GM12878 (cell line): ENCODE data around the gene ASTL. TPM values are rescaled to one million over a fixed set of nuclear protein-coding genes. Genes with fewer than 3 reads are reported as not detected.

Experiments used
- ATAC-seq: fragments of 200-7000 bp; cut with Tn5 transposase; 3 replicates; pipeline ENCODE4 v1.9.1; 2020; ENCODE audit warnings: mild to moderate bottlenecking, moderate library complexity
- BruUV-seq: library from RNA; stranded (reverse); fragments of 400-500 nt; replicated peaks from 2 replicates; lab custom pipeline; 2021; lab: Mats Ljungman, UMichigan
- CTCF ChIA-PET: fragments of 300-600 bp; sonication (Branson Sonifier 250); formaldehyde crosslinking; extraction: SDS; loops from one replicate; lab custom pipeline; 2021; ENCODE audit warnings: inconsistent platforms; lab: Yijun Ruan, JAX
- POLR2A ChIA-PET: fragments of 350-600 bp; formaldehyde crosslinking; extraction: SDS; loops from one replicate; lab custom pipeline; 2021; ENCODE audit warnings: inconsistent platforms; lab: Charles Lee
- RAD21 ChIA-PET: fragments of 300-600 bp; sonication (Branson Sonifier 250); formaldehyde crosslinking; loops from one replicate; lab custom pipeline; 2023; ENCODE audit warnings: antibody characterized with exemption; ENCODE audit not compliant: unreplicated experiment; lab: Charles Lee
- SMC1A ChIA-PET: fragments of 300-600 bp; sonication (Branson Sonifier 250); formaldehyde crosslinking; loops from one replicate; lab custom pipeline; 2023; ENCODE audit not compliant: unreplicated experiment, uncharacterized antibody; lab: Charles Lee
- DNase-seq: peaks from one replicate; pipeline ENCODE4 v3.0.0-alpha.2; 2011; ENCODE audit warnings: low read depth, low spot score
- FAIRE-seq: peaks from 3 replicates; lab custom pipeline; 2011; peaks lifted over from hg19 to GRCh38; lab: Jason Lieb, UNC
- H2AFZ ChIP-seq: 2 replicates; pipeline ENCODE4 v1.6.0; 2011; ENCODE audit warnings: low read depth, low read length, control low read depth; ENCODE audit not compliant: control insufficient read depth
- H3K27ac ChIP-seq: 2 replicates; pipeline ENCODE4 v1.5.1; 2011; ENCODE audit warnings: control low read depth; ENCODE audit not compliant: control insufficient read depth, insufficient read depth
- H3K27me3 ChIP-seq, 2 experiments: replicated peaks in 1 of 2; 2 replicates each; pipeline versions ENCODE4 v1.6.0 to v1.6.1; 2011; ENCODE audit warnings: low read length in 1 of 2; ENCODE audit not compliant: control insufficient read depth in 2 of 2, insufficient read depth in 2 of 2
- H3K36me3 ChIP-seq, 2 experiments: 2 replicates each; pipeline ENCODE4 v1.5.1; 2011; ENCODE audit warnings: low read length in 1 of 2; ENCODE audit not compliant: control insufficient read depth in 2 of 2, insufficient read depth in 2 of 2
- H3K4me1 ChIP-seq: 2 replicates; pipeline ENCODE4 v1.6.1; 2011; ENCODE audit warnings: mild to moderate bottlenecking, low read length, moderate library complexity, mixed read lengths; ENCODE audit not compliant: control insufficient read depth, insufficient read depth
- H3K4me2 ChIP-seq: 2 replicates; pipeline ENCODE4 v1.6.0; 2011; ENCODE audit warnings: control low read depth; ENCODE audit not compliant: control insufficient read depth, insufficient read depth
- H3K4me3 ChIP-seq: fragments of 200-600 bp; sonication (generic); 2 replicates; pipeline ENCODE4 v1.5.1; 2016
- H3K79me2 ChIP-seq: 2 replicates; pipeline ENCODE4 v1.6.0; 2011; ENCODE audit warnings: low read length; ENCODE audit not compliant: control insufficient read depth, insufficient read depth
- H3K9ac ChIP-seq: 2 replicates; pipeline ENCODE4 v1.8.0; 2011; ENCODE audit warnings: low read length, control low read depth, mixed read lengths; ENCODE audit not compliant: control insufficient read depth, insufficient read depth
- H3K9me3 ChIP-seq: replicated peaks from 3 replicates; pipeline ENCODE4 v1.5.1; 2011; ENCODE audit warnings: mild to moderate bottlenecking, low read length; ENCODE audit not compliant: control insufficient read depth, insufficient read depth
- H4K20me1 ChIP-seq: 2 replicates; pipeline ENCODE4 v1.6.0; 2011; ENCODE audit not compliant: control insufficient read depth, insufficient read depth
- ETV6 ChIP-seq, 2 experiments: fragments of 450-650 bp in 1 of 2; IDR thresholded peaks in 1 of 2; conservative IDR thresholded peaks in 1 of 2; 2 replicates each; pipeline ENCODE4 v1.6.1; 2014; ENCODE audit warnings: antibody characterized with exemption in 1 of 2, borderline replicate concordance in 1 of 2, low read depth in 1 of 2, mild to moderate bottlenecking in 1 of 2, moderate library complexity in 1 of 2
- ZZZ3 ChIP-seq: IDR thresholded peaks from 2 replicates; pipeline ENCODE4 v1.6.1; 2011; ENCODE audit warnings: low read depth; ENCODE audit not compliant: control insufficient read depth, insufficient read length
- WGBS: methylation state at CpG from one replicate; pipeline ENCODE4 v1.1.6; 2016; ENCODE audit warnings: low lambda C conversion rate; ENCODE audit not compliant: insufficient replicate concordance, insufficient coverage; ENCODE audit errors: missing lambda C conversion rate; 5-methylcytosine and 5-hydroxymethylcytosine counted together
- in situ Hi-C: fragments of 300-500 bp; cut with MboI; formaldehyde crosslinking; loops from 9 replicates; pipeline ENCODE4 v1.14.3; 2018; ENCODE audit warnings: mixed read lengths
- intact Hi-C: fragments of 100-400 bp; cut with micrococcal nuclease; formaldehyde crosslinking; loops from one replicate; pipeline ENCODE4 v1.14.2; 2022; ENCODE audit not compliant: unreplicated experiment
- polyA plus RNA-seq, 11 experiments: library from polyadenylated mRNA; depleted of rRNA in 4 of 11; unstranded in 6 of 11; stranded (reverse) in 5 of 11; fragments of >200 nt; fragmentation: Nextera tagmentation in 4 of 11; fragmentation: Illumina TruSeq in 1 of 11; extraction: Ambion mirVana in 4 of 11; extraction: Trizol in 1 of 11; gene quantifications; 1 replicate in 1 of 11; 2 replicates in 10 of 11; pipeline versions ENCODE4 v1.2.1 to v1.2.3, GENCODE V29; 2011 to 2016; ENCODE audit warnings: inconsistent platforms in 2 of 11, missing spikeins in 2 of 11, low read depth in 1 of 11
- total RNA-seq, 4 experiments: library from RNA; depleted of rRNA in 3 of 4; stranded (reverse); fragments of >200 nt in 3 of 4; fragmentation: Illumina TruSeq in 1 of 4; extraction: Trizol in 1 of 4; gene quantifications; 2 replicates each; pipeline versions ENCODE4 v1.2.1 to v1.2.3, GENCODE V29; 2013 to 2021
- TF ChIP-seq, protein P1 (sequence below): fragments of 450-650 bp; formaldehyde crosslinking; IDR thresholded peaks from 2 replicates; pipeline ENCODE4 v1.5.0; 2022; ENCODE audit warnings: mild to moderate bottlenecking, missing genetic modification characterization
- TF ChIP-seq, protein P2 (sequence below): IDR thresholded peaks from 2 replicates; pipeline ENCODE4 v1.6.1; 2012; ENCODE audit warnings: improper control_type of control experiment, low read depth, low read length; ENCODE audit not compliant: insufficient replicate concordance

Gene ASTL
- total and polyA plus RNA-seq, 10 of the 15 experiments (the other 5 are each of a cell fraction or from before 2014, with no cell fraction given) = 0.18 to 1.0 (median 0.38) TPM; not detected in 4

DNA sequence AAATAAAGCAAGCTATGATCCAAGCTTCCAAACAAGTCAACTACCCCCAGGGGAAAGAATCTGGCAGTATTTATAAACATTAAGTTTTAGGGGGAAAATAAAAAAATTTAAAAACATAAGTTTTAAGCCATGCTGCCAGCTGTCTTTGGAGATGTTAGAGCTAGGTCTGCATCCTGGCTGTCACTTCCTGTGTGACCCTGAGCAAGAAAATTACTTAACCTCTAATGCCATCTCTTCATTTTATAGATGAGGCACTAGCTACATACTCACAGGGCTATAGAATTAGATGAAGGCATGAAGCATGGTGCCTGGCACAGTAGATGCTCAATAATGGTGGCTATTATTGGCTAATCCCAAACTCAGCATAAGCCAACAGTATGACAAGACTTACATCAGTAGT is 42.2 kb upstream of the ASTL start:
- no peak overlapping the region for H3K4me2 ChIP-seq
- TF ChIP-seq, protein P1, sequence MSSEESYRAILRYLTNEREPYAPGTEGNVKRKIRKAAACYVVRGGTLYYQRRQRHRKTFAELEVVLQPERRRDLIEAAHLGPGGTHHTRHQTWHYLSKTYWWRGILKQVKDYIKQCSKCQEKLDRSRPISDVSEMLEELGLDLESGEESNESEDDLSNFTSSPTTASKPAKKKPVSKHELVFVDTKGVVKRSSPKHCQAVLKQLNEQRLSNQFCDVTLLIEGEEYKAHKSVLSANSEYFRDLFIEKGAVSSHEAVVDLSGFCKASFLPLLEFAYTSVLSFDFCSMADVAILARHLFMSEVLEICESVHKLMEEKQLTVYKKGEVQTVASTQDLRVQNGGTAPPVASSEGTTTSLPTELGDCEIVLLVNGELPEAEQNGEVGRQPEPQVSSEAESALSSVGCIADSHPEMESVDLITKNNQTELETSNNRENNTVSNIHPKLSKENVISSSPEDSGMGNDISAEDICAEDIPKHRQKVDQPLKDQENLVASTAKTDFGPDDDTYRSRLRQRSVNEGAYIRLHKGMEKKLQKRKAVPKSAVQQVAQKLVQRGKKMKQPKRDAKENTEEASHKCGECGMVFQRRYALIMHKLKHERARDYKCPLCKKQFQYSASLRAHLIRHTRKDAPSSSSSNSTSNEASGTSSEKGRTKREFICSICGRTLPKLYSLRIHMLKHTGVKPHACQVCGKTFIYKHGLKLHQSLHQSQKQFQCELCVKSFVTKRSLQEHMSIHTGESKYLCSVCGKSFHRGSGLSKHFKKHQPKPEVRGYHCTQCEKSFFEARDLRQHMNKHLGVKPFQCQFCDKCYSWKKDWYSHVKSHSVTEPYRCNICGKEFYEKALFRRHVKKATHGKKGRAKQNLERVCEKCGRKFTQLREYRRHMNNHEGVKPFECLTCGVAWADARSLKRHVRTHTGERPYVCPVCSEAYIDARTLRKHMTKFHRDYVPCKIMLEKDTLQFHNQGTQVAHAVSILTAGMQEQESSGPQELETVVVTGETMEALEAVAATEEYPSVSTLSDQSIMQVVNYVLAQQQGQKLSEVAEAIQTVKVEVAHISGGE = no peak
- H3K36me3 ChIP-seq = peaks cover 0 to 10% of the 10 kb centered on the region in 2 experiments; a peak in 3 of 4 replicates
- no peak overlapping the region for H3K27ac ChIP-seq
- no peak overlapping the region for H3K4me3 ChIP-seq
- no peaks in the 10 kb centered on the region for H4K20me1 ChIP-seq
- no peak for FAIRE-seq
- no peaks in the 10 kb centered on the region for H3K9me3 ChIP-seq
- H3K79me2 ChIP-seq = no peaks in the 10 kb centered on the region
- no TSS peak for BruUV-seq
- POLR2A ChIA-PET = interaction anchor here (0.6 to 1.8 kb wide), 9 partner anchors 9 to 335 kb away, joined by 3 to 7 read pairs (median 3); partner anchors contain the start of gene STARD7
- no peak for DNase-seq
- RAD21 ChIA-PET = interaction anchor here (0.8 to 1.8 kb wide), 7 partner anchors 22 to 158 kb away, joined by 3 to 7 read pairs (median 4); no protein-coding TSS in a partner anchor
- intact Hi-C loops = no loop called here
- no peak for ATAC-seq
- SMC1A ChIA-PET = interaction anchor here (0.8 to 3.5 kb wide), 8 partner anchors 16 to 158 kb away, joined by 3 to 19 read pairs (median 3); no protein-coding TSS in a partner anchor
- no peaks in the 10 kb centered on the region for H3K27me3 ChIP-seq
- H3K9ac ChIP-seq = no peak overlapping the region
- H3K4me1 ChIP-seq = peaks cover 6% of the 10 kb centered on the region
- in situ Hi-C loops = no loop called here
- CTCF ChIA-PET = interaction anchor here (0.9 to 2.7 kb wide), 9 partner anchors 20 to 327 kb away, joined by 3 to 20 read pairs (median 4); partner anchors contain the start of gene ASTL
- no peak overlapping the region for H2AFZ ChIP-seq

DNA sequence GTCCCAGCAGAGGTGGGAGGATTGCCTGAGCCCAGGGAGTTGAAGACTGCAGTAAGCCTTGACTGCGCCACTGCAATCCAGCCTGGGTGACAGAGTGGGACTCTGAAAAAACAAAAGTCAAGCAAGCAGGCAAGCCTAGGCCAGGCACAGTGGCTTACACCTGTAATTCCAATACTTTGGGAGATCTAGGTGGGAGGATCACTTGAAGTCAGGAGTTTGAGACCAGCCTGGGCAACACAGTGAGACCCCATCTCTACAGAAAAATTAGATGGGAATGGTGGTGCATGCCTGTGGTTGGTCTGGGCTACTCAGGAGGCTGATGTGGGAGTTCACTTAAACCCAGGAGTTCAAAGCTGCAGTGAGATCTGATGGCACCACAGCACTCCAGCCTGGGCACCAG is 41.7 kb upstream of the ASTL start:
- FAIRE-seq (no peak), DNase-seq (no peak), ATAC-seq (no peak)
- no peak overlapping the region for H3K9ac ChIP-seq
- SMC1A ChIA-PET = interaction anchor here (0.8 to 3.5 kb wide), 8 partner anchors 16 to 158 kb away, joined by 3 to 19 read pairs (median 3); no protein-coding TSS in a partner anchor
- H3K27me3 ChIP-seq = no peaks in the 10 kb centered on the region
- RAD21 ChIA-PET = interaction anchor here (0.8 to 1.8 kb wide), 6 partner anchors 22 to 158 kb away, joined by 3 to 7 read pairs (median 4); no protein-coding TSS in a partner anchor
- no peak overlapping the region for H3K4me3 ChIP-seq
- H4K20me1 ChIP-seq = no peaks in the 10 kb centered on the region
- peaks cover 0 to 10% of the 10 kb centered on the region in 2 experiments; a peak in 2 of 4 replicates for H3K36me3 ChIP-seq
- no peaks in the 10 kb centered on the region for H3K9me3 ChIP-seq
- H3K27ac ChIP-seq = no peak overlapping the region
- H3K4me2 ChIP-seq = no peak overlapping the region
- CTCF ChIA-PET = interaction anchor here (0.9 to 2.7 kb wide), 8 partner anchors 20 to 327 kb away, joined by 3 to 20 read pairs (median 4); partner anchors contain the start of gene ASTL
- H3K4me1 ChIP-seq = peaks cover 6% of the 10 kb centered on the region
- 100% methylated on average over 1 of the region's 1 CpG for WGBS
- POLR2A ChIA-PET = interaction anchor here (0.9 to 1.8 kb wide), 7 partner anchors 10 to 140 kb away, joined by 3 to 7 read pairs (median 3); partner anchors contain the start of gene STARD7
- no peak overlapping the region for H2AFZ ChIP-seq
- H3K79me2 ChIP-seq = no peaks in the 10 kb centered on the region
- no TSS peak for BruUV-seq
- intact Hi-C loops (no loop called here), in situ Hi-C loops (no loop called here)
- no peak for TF ChIP-seq ETV6 (conservative IDR thresholded peaks at IDR 0.05 in 1 of 2, IDR thresholded peaks at IDR 0.05 in 1 of 2; ENCODE audit: borderline replicate concordance in 1 of 2, low read depth in 1 of 2)
- TF ChIP-seq, protein P2, sequence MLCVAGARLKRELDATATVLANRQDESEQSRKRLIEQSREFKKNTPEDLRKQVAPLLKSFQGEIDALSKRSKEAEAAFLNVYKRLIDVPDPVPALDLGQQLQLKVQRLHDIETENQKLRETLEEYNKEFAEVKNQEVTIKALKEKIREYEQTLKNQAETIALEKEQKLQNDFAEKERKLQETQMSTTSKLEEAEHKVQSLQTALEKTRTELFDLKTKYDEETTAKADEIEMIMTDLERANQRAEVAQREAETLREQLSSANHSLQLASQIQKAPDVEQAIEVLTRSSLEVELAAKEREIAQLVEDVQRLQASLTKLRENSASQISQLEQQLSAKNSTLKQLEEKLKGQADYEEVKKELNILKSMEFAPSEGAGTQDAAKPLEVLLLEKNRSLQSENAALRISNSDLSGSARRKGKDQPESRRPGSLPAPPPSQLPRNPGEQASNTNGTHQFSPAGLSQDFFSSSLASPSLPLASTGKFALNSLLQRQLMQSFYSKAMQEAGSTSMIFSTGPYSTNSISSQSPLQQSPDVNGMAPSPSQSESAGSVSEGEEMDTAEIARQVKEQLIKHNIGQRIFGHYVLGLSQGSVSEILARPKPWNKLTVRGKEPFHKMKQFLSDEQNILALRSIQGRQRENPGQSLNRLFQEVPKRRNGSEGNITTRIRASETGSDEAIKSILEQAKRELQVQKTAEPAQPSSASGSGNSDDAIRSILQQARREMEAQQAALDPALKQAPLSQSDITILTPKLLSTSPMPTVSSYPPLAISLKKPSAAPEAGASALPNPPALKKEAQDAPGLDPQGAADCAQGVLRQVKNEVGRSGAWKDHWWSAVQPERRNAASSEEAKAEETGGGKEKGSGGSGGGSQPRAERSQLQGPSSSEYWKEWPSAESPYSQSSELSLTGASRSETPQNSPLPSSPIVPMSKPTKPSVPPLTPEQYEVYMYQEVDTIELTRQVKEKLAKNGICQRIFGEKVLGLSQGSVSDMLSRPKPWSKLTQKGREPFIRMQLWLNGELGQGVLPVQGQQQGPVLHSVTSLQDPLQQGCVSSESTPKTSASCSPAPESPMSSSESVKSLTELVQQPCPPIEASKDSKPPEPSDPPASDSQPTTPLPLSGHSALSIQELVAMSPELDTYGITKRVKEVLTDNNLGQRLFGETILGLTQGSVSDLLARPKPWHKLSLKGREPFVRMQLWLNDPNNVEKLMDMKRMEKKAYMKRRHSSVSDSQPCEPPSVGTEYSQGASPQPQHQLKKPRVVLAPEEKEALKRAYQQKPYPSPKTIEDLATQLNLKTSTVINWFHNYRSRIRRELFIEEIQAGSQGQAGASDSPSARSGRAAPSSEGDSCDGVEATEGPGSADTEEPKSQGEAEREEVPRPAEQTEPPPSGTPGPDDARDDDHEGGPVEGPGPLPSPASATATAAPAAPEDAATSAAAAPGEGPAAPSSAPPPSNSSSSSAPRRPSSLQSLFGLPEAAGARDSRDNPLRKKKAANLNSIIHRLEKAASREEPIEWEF = no peak
- no peak for TF ChIP-seq ZZZ3
